ENCODE data around the gene CNDP1.
"Not testable (repeated sequence)": the region's sequence is repeated elsewhere in the genome, so short reads cannot be mapped to it uniquely, and the experiment has no call there.

The CNDP1 gene

GRCh38 chr18:74521068-74521725 is 13.1 kb upstream of the CNDP1 start:
- no peak for DNase-seq

- DNase-seq: no peak
These were observed 11.4 kb upstream of the CNDP1 start for GRCh38 chr18:74522635-74523548.

- no peak for DNase-seq
These were observed 10.2 kb upstream of the CNDP1 start for GRCh38 chr18:74524097-74524496.

GRCh38 chr18:74524915-74525314 is 9.4 kb upstream of the CNDP1 start:
- not testable (repeated sequence) for DNase-seq

- DNase-seq: no peak
These were observed 8.6 kb upstream of the CNDP1 start for GRCh38 chr18:74525741-74526140.

- no peak for DNase-seq
These were observed 7.8 kb upstream of the CNDP1 start for GRCh38 chr18:74526488-74526887.

GRCh38 chr18:74528478-74528877 is 5.8 kb upstream of the CNDP1 start:
- no peak for DNase-seq

- DNase-seq: no peak
These were observed 5.4 kb upstream of the CNDP1 start for GRCh38 chr18:74528913-74529312.

- DNase-seq: no peak
These were observed 4.9 kb upstream of the CNDP1 start for GRCh38 chr18:74529378-74529777.

GRCh38 chr18:74529811-74530583 is 4.3 kb upstream of the CNDP1 start:
- no peak for DNase-seq

GRCh38 chr18:74530584-74530862 is 3.8 kb upstream of the CNDP1 start:
- DNase-seq: no peak

- DNase-seq: no peak
These were observed 3.3 kb upstream of the CNDP1 start for GRCh38 chr18:74531043-74531442.

- DNase-seq: no peak
These were observed 1.7 kb upstream of the CNDP1 start for GRCh38 chr18:74532511-74533025.

GRCh38 chr18:74533666-74534065 is 634 bp upstream of the CNDP1 start:
- DNase-seq: no peak

GRCh38 chr18:74534981-74535649 is 815 bp downstream of the CNDP1 start:
- no peak for DNase-seq

GRCh38 chr18:74539289-74539688 is 5.0 kb downstream of the CNDP1 start:
- DNase-seq: no peak

GRCh38 chr18:74540652-74541421 is 6.5 kb downstream of the CNDP1 start:
- no peak for DNase-seq

GRCh38 chr18:74541703-74542555 is 7.6 kb downstream of the CNDP1 start:
- no peak for DNase-seq

GRCh38 chr18:74544898-74545297 is 10.6 kb downstream of the CNDP1 start:
- no peak for DNase-seq

- DNase-seq: no peak
These were observed 11.7 kb downstream of the CNDP1 start for GRCh38 chr18:74546007-74546406.
